Liver (tissue), 9 donors: ENCODE data around the gene PRKD1. TPM values are rescaled to one million over a fixed set of nuclear protein-coding genes. Genes with fewer than 3 reads are reported as not detected.

Experiments
- DNase-seq: peaks from one replicate; pipeline ENCODE4 v3.0.0-alpha.2; 2017; ENCODE audit warnings: low spot score
- H3K27ac ChIP-seq, 2 donors: one replicate each; pipeline ENCODE4 v1.7.0; 2013; ENCODE audit warnings: inconsistent platforms in 2 of 2, low read length in 2 of 2, control low read depth in 1 of 2, low read depth in 1 of 2, mild to moderate bottlenecking in 1 of 2
- H3K27me3 ChIP-seq, 4 donors: one replicate each; pipeline versions ENCODE4 v1.6.1 to v1.7.0; 2013; ENCODE audit warnings: low read length in 3 of 4, inconsistent platforms in 1 of 4, mild to moderate bottlenecking in 1 of 4, moderate library complexity in 1 of 4; ENCODE audit not compliant: control insufficient read depth in 4 of 4, insufficient read depth in 4 of 4
- H3K36me3 ChIP-seq, 4 donors: one replicate each; pipeline versions ENCODE4 v1.6.1 to v1.7.0; 2013; ENCODE audit warnings: low read length in 3 of 4, mild to moderate bottlenecking in 3 of 4, low read depth in 1 of 4, moderate library complexity in 1 of 4; ENCODE audit not compliant: control insufficient read depth in 4 of 4, insufficient read depth in 3 of 4
- H3K4me1 ChIP-seq, 4 donors: one replicate each; pipeline versions ENCODE4 v1.6.1 to v1.7.0; 2013; ENCODE audit warnings: low read length in 3 of 4, mild to moderate bottlenecking in 3 of 4, moderate library complexity in 1 of 4; ENCODE audit not compliant: control insufficient read depth in 4 of 4, insufficient read depth in 4 of 4
- H3K4me3 ChIP-seq, 3 donors: one replicate each; pipeline versions ENCODE4 v1.6.1 to v1.7.0; 2013; ENCODE audit warnings: low read length in 3 of 3, control low read depth in 1 of 3, low read depth in 1 of 3, mild to moderate bottlenecking in 1 of 3
- H3K9ac ChIP-seq, 2 donors: one replicate each; pipeline ENCODE4 v1.7.0; 2013; ENCODE audit warnings: low read length in 2 of 2, mild to moderate bottlenecking in 2 of 2, moderate library complexity in 2 of 2, control low read depth in 1 of 2, low read depth in 1 of 2
- H3K9me3 ChIP-seq, 4 donors: one replicate each; pipeline versions ENCODE4 v1.6.1 to v1.7.0; 2013; ENCODE audit warnings: low read length in 3 of 4; ENCODE audit not compliant: control insufficient read depth in 4 of 4
- EGR1 ChIP-seq, 2 donors: IDR thresholded peaks; 2 replicates each; pipeline ENCODE4 v1.6.1; 2016 to 2018; ENCODE audit warnings: antibody characterized with exemption in 2 of 2, low read depth in 2 of 2
- FOXA1 ChIP-seq: IDR thresholded peaks from 2 replicates; pipeline ENCODE4 v1.6.1; 2016; ENCODE audit warnings: antibody characterized with exemption
- FOXA2 ChIP-seq: IDR thresholded peaks from 2 replicates; pipeline ENCODE4 v1.6.1; 2016; ENCODE audit warnings: antibody characterized with exemption
- GABPA ChIP-seq, 2 donors: IDR thresholded peaks in 1 of 2; conservative IDR thresholded peaks in 1 of 2; 2 replicates each; pipeline ENCODE4 v1.6.1; 2016; ENCODE audit warnings: antibody characterized with exemption in 2 of 2, mild to moderate bottlenecking in 1 of 2, moderate library complexity in 1 of 2
- HNF4A ChIP-seq, 2 donors: conservative IDR thresholded peaks; 2 replicates each; pipeline ENCODE4 v1.6.1; 2016; ENCODE audit warnings: antibody characterized with exemption in 2 of 2, mild to moderate bottlenecking in 2 of 2
- HNF4G ChIP-seq: IDR thresholded peaks from 2 replicates; pipeline ENCODE4 v1.6.1; 2016; ENCODE audit warnings: antibody characterized with exemption
- JUND ChIP-seq, 2 donors: IDR thresholded peaks; 2 replicates each; pipeline ENCODE4 v1.6.1; 2016; ENCODE audit warnings: antibody characterized with exemption in 2 of 2
- NR2F2 ChIP-seq: IDR thresholded peaks from 2 replicates; pipeline ENCODE4 v1.6.1; 2016; ENCODE audit warnings: antibody characterized with exemption
- RXRA ChIP-seq, 2 donors: IDR thresholded peaks; 2 replicates each; pipeline ENCODE4 v1.6.1; 2017 to 2018; ENCODE audit warnings: antibody characterized with exemption in 2 of 2, mild to moderate bottlenecking in 1 of 2
- TAF1 ChIP-seq: conservative IDR thresholded peaks from 2 replicates; pipeline ENCODE4 v1.6.1; 2016; ENCODE audit warnings: antibody characterized with exemption, mild to moderate bottlenecking
- YY1 ChIP-seq: IDR thresholded peaks from 2 replicates; pipeline ENCODE4 v1.6.1; 2016; ENCODE audit warnings: antibody characterized with exemption, mild to moderate bottlenecking
- WGBS: extraction: QIAGEN DNeasy Blood & Tissue Kit; methylation state at CpG from one replicate; pipeline ENCODE4 v1.1.7; 2013; 5-methylcytosine and 5-hydroxymethylcytosine counted together
- polyA plus RNA-seq, 2 donors: library from polyadenylated mRNA; stranded (reverse) in 1 of 2; unstranded in 1 of 2; fragments of 200-250 nt in 1 of 2; fragments of >200 nt in 1 of 2; fragmentation: Nextera tagmentation in 1 of 2; extraction: Ambion mirVana in 1 of 2; gene quantifications; one replicate each; pipeline versions ENCODE4 v1.2.1 to v1.2.3, GENCODE V29; 2013 to 2015
- total RNA-seq, 2 donors: library from RNA; depleted of rRNA; stranded (reverse); fragments of >200 nt; gene quantifications; one replicate each; pipeline ENCODE4 v1.2.3, GENCODE V29; 2014
- TF ChIP-seq, protein P1 (sequence below): IDR thresholded peaks from 2 replicates; pipeline ENCODE4 v1.6.1; 2016; ENCODE audit warnings: antibody characterized with exemption
- TF ChIP-seq, protein P2 (sequence below): IDR thresholded peaks from 2 replicates; pipeline ENCODE4 v1.6.1; 2016; ENCODE audit warnings: antibody characterized with exemption
- TF ChIP-seq, protein P3 (sequence below): IDR thresholded peaks from 2 replicates; pipeline ENCODE4 v1.6.1; 2016; ENCODE audit warnings: antibody characterized with exemption
- TF ChIP-seq, protein P4 (sequence below): IDR thresholded peaks from 2 replicates; pipeline ENCODE4 v1.6.1; 2016; ENCODE audit warnings: antibody characterized with exemption, mild to moderate bottlenecking
- TF ChIP-seq, protein P5 (sequence below): fragments of 150-350 bp; IDR thresholded peaks from 2 replicates; pipeline ENCODE4 v1.5.1; 2017; ENCODE audit warnings: improper control_type of control experiment, low read depth, low read length; ENCODE audit not compliant: missing input control
- donor health status: healthy.
- donor health status: healthy.
- donor health status: healthy.
- donor health status: healthy.
- donor health status: healthy.

The PRKD1 gene
- total and polyA plus RNA-seq, 4 donors: 0.85 to 5.0 (median 0.99) TPM

DNA sequence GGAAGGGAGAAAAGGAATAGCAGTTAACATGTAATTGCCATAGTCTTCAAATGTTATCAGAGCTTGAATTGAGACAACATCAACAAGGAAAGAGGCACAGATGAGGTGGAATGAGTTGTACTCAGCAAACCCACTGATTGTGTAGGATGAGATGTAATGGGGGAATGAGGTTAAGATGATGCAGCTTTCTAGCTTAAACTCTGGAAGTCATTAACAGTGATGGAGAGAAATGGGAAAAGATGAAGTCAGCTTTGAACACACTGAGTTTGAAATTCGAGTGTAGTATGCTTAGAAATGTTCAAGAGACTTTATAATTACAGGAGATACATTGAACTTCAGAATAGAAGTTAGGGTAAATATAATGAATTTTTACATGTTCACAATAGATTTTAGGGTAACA lies 106.9 kb downstream of the PRKD1 start:
- DNase-seq: no peak
- Histone ChIP-seq H3K9me3 (no peaks in the 10 kb centered on the region), H3K4me3 (no peak overlapping the region), H3K27me3 (no peaks in the 10 kb centered on the region), H3K27ac (no peak overlapping the region), H3K36me3 (no peaks in the 10 kb centered on the region), H3K4me1 (no peaks in the 10 kb centered on the region), H3K9ac (no peak overlapping the region)
- WGBS: 68% methylated on average over 1 of the region's 1 CpG
- TF ChIP-seq, protein P1, sequence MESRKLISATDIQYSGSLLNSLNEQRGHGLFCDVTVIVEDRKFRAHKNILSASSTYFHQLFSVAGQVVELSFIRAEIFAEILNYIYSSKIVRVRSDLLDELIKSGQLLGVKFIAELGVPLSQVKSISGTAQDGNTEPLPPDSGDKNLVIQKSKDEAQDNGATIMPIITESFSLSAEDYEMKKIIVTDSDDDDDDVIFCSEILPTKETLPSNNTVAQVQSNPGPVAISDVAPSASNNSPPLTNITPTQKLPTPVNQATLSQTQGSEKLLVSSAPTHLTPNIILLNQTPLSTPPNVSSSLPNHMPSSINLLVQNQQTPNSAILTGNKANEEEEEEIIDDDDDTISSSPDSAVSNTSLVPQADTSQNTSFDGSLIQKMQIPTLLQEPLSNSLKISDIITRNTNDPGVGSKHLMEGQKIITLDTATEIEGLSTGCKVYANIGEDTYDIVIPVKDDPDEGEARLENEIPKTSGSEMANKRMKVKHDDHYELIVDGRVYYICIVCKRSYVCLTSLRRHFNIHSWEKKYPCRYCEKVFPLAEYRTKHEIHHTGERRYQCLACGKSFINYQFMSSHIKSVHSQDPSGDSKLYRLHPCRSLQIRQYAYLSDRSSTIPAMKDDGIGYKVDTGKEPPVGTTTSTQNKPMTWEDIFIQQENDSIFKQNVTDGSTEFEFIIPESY: no peak
- TF ChIP-seq HNF4A (conservative IDR thresholded peaks at IDR 0.05) (no peak), RXRA (IDR thresholded peaks at IDR 0.05) (no peak), NR2F2 (no peak), JUND (IDR thresholded peaks at IDR 0.05) (no peak), GABPA (IDR thresholded peaks at IDR 0.05 in 1 of 2, conservative IDR thresholded peaks at IDR 0.05 in 1 of 2) (no peak), FOXA2 (no peak), EGR1 (IDR thresholded peaks at IDR 0.05; ENCODE audit: low read depth in 2 of 2) (no peak), TAF1 (no peak), YY1 (no peak), HNF4G (no peak), FOXA1 (no peak)
- TF ChIP-seq, protein P2, sequence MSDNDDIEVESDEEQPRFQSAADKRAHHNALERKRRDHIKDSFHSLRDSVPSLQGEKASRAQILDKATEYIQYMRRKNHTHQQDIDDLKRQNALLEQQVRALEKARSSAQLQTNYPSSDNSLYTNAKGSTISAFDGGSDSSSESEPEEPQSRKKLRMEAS: no peak
- TF ChIP-seq, protein P3, sequence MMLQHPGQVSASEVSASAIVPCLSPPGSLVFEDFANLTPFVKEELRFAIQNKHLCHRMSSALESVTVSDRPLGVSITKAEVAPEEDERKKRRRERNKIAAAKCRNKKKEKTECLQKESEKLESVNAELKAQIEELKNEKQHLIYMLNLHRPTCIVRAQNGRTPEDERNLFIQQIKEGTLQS: no peak
- TF ChIP-seq, protein P4, sequence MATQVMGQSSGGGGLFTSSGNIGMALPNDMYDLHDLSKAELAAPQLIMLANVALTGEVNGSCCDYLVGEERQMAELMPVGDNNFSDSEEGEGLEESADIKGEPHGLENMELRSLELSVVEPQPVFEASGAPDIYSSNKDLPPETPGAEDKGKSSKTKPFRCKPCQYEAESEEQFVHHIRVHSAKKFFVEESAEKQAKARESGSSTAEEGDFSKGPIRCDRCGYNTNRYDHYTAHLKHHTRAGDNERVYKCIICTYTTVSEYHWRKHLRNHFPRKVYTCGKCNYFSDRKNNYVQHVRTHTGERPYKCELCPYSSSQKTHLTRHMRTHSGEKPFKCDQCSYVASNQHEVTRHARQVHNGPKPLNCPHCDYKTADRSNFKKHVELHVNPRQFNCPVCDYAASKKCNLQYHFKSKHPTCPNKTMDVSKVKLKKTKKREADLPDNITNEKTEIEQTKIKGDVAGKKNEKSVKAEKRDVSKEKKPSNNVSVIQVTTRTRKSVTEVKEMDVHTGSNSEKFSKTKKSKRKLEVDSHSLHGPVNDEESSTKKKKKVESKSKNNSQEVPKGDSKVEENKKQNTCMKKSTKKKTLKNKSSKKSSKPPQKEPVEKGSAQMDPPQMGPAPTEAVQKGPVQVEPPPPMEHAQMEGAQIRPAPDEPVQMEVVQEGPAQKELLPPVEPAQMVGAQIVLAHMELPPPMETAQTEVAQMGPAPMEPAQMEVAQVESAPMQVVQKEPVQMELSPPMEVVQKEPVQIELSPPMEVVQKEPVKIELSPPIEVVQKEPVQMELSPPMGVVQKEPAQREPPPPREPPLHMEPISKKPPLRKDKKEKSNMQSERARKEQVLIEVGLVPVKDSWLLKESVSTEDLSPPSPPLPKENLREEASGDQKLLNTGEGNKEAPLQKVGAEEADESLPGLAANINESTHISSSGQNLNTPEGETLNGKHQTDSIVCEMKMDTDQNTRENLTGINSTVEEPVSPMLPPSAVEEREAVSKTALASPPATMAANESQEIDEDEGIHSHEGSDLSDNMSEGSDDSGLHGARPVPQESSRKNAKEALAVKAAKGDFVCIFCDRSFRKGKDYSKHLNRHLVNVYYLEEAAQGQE: no peak
- TF ChIP-seq, protein P5, sequence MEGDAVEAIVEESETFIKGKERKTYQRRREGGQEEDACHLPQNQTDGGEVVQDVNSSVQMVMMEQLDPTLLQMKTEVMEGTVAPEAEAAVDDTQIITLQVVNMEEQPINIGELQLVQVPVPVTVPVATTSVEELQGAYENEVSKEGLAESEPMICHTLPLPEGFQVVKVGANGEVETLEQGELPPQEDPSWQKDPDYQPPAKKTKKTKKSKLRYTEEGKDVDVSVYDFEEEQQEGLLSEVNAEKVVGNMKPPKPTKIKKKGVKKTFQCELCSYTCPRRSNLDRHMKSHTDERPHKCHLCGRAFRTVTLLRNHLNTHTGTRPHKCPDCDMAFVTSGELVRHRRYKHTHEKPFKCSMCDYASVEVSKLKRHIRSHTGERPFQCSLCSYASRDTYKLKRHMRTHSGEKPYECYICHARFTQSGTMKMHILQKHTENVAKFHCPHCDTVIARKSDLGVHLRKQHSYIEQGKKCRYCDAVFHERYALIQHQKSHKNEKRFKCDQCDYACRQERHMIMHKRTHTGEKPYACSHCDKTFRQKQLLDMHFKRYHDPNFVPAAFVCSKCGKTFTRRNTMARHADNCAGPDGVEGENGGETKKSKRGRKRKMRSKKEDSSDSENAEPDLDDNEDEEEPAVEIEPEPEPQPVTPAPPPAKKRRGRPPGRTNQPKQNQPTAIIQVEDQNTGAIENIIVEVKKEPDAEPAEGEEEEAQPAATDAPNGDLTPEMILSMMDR: no peak
